GM20000 (cell line): ENCODE results near the gene ASPSCR1.

Experiments
- DNase-seq: peaks from one replicate; pipeline ENCODE4 v3.0.0; 2012; ENCODE audit warnings: low spot score
- TF ChIP-seq, protein P1 (sequence below): IDR thresholded peaks from 2 replicates; pipeline ENCODE4 v1.5.1; 2012; ENCODE audit warnings: mild to moderate bottlenecking, control low read depth; ENCODE audit errors: extremely low read depth, missing control alignments

The ASPSCR1 gene

DNA sequence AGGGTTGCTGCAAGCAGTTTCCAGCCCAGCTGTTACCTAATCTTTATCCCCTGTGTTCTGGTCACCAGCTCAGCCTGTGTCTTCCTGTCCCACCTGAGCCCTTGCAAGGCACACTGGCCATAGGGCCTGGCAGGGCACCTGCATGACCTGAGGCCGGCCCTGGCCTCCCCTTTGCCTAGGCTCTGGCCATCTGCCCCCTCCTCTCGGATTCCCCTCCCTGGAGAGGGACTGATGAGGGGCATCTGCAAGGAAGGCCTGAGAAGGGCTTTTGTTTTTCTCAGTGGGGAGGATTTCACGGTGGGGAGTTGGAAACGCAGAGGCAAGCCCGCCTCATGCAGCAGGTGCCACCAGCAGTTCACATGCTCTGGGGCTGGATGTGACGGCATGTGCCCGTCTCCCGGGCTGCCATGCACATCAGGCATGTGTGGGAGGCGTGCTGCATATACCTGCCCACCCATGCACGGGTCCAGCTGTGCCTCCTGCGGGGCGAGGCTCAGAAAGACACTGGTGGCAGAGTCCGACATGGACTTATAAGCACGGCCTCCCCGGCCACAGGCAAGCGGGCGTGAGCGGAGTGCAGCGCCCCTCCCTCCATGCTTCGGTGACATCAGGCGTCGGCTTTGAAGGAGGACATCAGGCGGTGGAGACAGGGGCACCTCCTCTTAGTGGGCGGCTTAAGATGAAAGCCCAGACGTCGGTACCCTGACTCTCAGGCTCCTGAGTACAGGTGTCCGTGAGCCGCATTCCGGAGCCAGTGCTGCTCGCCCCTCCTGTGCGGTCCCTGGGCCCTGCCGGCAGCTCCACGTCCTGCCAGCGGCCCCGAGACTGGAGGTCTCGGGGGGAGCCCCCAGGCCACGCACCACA, 16.5 kb downstream of the ASPSCR1 start:
- TF ChIP-seq, protein P1, sequence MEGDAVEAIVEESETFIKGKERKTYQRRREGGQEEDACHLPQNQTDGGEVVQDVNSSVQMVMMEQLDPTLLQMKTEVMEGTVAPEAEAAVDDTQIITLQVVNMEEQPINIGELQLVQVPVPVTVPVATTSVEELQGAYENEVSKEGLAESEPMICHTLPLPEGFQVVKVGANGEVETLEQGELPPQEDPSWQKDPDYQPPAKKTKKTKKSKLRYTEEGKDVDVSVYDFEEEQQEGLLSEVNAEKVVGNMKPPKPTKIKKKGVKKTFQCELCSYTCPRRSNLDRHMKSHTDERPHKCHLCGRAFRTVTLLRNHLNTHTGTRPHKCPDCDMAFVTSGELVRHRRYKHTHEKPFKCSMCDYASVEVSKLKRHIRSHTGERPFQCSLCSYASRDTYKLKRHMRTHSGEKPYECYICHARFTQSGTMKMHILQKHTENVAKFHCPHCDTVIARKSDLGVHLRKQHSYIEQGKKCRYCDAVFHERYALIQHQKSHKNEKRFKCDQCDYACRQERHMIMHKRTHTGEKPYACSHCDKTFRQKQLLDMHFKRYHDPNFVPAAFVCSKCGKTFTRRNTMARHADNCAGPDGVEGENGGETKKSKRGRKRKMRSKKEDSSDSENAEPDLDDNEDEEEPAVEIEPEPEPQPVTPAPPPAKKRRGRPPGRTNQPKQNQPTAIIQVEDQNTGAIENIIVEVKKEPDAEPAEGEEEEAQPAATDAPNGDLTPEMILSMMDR, result no peak
- no peak for DNase-seq

DNA sequence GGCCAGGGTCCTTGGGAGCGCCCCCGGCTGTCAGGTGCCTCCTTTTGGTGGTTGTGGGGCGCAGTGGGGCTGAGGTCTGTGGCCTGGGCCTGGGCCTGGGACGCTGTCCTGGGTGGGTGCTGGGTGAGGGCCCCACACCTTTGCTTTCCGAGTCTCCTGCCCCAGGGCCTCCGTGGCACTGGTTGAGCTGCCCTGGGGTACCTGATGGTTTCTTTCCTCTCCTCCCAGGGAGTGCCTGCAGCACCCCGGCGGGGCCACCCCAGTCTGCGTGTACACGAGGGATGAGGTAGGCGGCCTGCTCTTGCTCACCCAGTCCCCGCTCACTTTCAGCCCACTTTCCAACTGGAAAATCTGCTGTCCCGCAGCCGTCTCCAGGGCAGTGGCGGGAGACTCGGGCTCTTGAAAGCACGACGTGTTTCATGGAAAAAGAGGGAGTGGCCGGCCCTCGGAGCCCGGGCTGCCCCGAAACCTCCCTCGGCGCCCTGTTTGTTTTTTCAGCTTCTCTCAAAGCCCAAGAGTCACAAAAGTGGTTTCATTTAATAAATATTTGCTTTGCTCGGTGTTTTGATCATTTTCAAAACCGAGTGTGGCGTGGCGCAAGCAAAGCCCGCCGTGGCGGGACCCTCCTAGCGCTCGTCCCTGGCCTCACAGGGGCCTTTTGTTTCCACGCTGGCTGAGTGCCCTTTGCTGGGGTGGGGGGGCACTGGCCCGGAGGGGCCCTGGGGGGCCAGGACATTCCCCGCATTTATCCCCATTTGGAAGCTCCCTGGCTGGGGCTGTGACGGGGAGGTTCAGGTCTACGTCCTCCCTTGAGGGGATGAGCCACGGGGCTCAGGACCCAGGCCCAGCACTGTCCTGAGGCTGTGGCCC, 17.4 kb downstream of the ASPSCR1 start:
- DNase-seq, result no peak
- TF ChIP-seq, protein P1, result no peak

DNA sequence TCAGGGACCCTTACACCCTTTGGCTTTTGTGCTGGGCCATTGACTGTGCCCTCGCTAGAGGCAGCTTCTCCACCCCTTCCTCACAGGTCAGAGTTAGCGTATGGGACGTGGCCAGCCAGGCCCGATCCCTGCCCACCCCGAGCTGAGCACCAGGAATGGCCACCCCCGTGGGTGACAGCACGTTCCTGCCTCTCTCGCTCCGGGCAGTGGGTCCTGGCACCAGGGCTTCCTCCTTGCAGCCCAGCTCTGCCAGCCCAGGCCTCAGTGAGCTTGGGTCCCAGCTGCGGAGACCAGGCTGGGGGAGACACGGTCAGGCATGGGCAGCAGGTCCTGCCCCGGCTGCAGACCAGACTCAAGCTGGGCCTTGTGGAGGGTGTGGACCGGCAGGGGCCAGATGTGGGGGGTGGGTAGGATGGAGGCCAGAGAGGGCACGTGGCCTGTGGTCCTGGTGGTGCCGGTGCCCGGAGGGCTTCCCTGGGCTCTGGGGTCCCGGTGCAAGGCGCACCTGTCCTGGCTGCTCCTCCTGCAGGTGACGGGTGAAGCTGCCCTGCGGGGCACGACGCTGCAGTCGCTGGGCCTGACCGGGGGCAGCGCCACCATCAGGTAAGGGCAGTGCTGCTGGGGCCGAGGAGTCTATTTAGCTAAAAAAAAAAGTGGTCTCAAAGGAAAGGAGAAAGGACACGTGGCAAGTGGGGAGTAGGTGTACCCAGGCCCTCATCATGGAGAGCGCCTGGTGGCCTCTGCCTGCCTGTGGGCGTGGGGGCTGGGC, 18.2 kb downstream of the ASPSCR1 start:
- TF ChIP-seq, protein P1, result no peak
- no peak for DNase-seq

DNA sequence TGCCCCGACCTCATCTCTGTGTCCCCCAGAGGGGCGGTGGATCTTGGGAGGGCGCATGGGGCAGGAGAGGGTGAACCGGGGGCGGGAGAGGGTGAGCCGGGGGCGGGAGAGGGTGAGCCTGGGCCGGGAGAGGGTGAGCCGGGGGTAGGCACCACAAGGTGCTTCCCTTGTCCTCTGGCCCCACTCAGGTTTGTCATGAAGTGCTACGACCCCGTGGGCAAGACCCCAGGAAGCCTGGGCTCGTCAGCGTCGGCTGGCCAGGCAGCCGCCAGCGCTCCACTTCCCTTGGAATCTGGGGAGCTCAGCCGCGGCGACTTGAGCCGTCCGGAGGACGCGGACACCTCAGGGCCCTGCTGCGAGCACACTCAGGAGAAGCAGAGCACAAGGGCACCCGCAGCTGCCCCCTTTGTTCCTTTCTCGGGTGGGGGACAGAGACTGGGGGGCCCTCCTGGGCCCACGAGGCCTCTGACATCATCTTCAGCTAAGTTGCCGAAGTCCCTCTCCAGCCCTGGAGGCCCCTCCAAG, 18.9 kb downstream of the ASPSCR1 start:
- TF ChIP-seq, protein P1, result no peak
- DNase-seq, result no peak

DNA sequence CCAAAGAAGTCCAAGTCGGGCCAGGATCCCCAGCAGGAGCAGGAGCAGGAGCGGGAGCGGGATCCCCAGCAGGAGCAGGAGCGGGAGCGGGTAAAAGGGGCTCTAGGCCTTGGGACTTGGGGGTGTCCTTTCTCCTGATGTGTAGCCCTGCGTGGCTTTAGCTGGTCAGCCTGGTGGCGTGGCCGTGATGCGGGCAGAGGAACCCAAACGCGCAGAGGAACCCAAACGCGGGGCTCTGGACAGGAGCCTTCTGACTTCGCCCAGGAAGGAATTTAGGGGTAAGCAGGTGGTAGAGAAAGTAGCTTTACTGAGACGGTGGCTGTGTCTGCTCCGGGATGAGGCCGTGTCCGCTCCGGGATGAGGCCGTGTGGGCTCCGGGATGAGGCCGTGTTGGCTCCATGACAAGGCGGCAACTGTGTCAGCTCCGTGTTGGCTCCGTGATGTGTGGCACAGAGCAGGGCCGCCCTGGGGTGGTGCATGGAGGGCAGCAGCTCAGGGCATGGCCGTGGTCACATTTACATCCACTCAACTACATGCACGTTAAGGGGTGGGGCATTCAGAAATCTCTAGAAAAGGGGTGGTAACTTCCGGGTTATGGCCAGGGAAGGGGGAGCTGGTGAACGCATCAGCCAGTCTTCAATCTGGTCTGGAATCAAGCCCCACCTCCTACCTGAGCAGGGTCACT, 19.5 kb downstream of the ASPSCR1 start:
- TF ChIP-seq, protein P1, result no peak
- no peak for DNase-seq

DNA sequence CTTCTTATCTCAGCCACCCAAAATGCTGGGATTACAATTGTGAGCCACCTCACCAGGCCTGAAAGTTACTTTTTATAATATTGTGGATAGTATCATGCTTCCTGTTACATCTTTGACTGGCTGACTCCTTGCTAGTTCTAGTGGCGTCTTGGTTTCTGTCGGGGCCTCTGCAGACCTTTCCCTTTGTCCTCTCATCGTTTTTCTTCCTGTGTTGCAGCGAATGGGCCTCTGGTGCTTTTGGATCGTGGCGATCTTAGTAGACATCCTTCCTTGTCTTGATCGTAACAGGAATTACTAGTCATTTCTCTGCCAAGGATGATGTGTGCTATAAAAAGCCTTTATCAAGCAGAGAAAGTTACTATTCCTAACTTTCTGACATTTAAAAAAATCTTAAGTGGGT, 20.8 kb downstream of the ASPSCR1 start:
- TF ChIP-seq, protein P1, result no peak

More for the DNA sequence above, 20.8 kb downstream of the ASPSCR1 start:
- DNase-seq, result no peak
